ENCODE measurements around the gene EVC2.
A peak's percentile ranks its signal among the peaks of the same experiment; 100 is the strongest.

EVC2 gene

DNA sequence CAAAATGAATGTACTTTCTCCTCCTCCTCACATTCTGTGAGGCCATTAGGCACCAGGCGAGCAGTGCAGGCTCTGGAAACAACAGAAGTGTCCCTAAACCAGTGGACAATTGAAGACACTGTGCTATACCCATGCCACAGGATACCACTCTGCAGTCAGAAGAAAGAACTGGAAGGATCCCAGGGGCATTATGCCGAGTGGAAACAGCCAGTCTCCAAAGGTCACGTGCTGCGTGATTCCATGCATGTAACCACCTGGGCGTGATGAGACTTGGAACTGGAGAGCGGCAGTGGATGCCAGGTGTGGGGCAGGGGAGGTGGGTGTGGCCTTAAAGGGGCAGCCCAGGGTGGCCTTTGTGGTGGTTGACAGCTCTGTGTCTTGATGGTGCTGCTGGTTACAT is 139.4 kb downstream of the EVC2 start:
- no peak overlapping the region for H3K4ac ChIP-seq (ENCODE audit: low read length)
- no peak overlapping the region for H4K91ac ChIP-seq (ENCODE audit: low read depth, low read length, poor library complexity)
- H3K27me3 ChIP-seq (ENCODE audit: control insufficient read depth in 3 of 3, insufficient read depth in 3 of 3, low read depth in 1 of 3, low read length in 3 of 3), result no peaks in the 10 kb centered on the region
- no peak overlapping the region for H3K4me3 ChIP-seq (ENCODE audit: low read length in 2 of 2)
- peaks cover 0 to 10% of the 10 kb centered on the region in 2 donors for H3K36me3 ChIP-seq (replicated peaks in 1 of 2; ENCODE audit: control insufficient read depth in 2 of 2, insufficient read depth in 2 of 2, low read length in 2 of 2)
- no peaks in the 10 kb centered on the region for H3K79me1 ChIP-seq (ENCODE audit: low read depth, low read length)
- no peak overlapping the region for H3K27ac ChIP-seq (replicated peaks; ENCODE audit: low read length)
- no peak overlapping the region for H2BK15ac ChIP-seq (ENCODE audit: low read length)
- DNase-seq (ENCODE audit: low spot score), result no peak
- no peak overlapping the region for H2AK5ac ChIP-seq (ENCODE audit: low read depth, low read length)
- H3K18ac ChIP-seq (ENCODE audit: low read length), result no peak overlapping the region
- H2BK12ac ChIP-seq (ENCODE audit: low read length), result no peak overlapping the region
- no peak overlapping the region for H2BK5ac ChIP-seq (ENCODE audit: low read length)
- WGBS, 2 donors (ENCODE audit: extremely low coverage in 2 of 2, insufficient read length in 2 of 2, insufficient replicate concordance in 1 of 2), result no CpG with 5 or more reads among the region's 6 CpGs
- no peaks in the 10 kb centered on the region for H3K9me3 ChIP-seq (replicated peaks in 1 of 2; ENCODE audit: control insufficient read depth in 2 of 2, insufficient read depth in 1 of 2, low read depth in 1 of 2, low read length in 2 of 2)
- H3K4me1 ChIP-seq (ENCODE audit: control insufficient read depth in 2 of 2, insufficient read depth in 1 of 2, low read depth in 1 of 2, low read length in 2 of 2), result peaks cover 0 to 4% of the 10 kb centered on the region in 2 donors
- no peak overlapping the region for H3K9ac ChIP-seq (ENCODE audit: low read depth, low read length, poor library complexity)
- no peak overlapping the region for H3K14ac ChIP-seq (ENCODE audit: low read length)
- no peak overlapping the region for H2AFZ ChIP-seq (ENCODE audit: low read length)
- H3K23ac ChIP-seq (ENCODE audit: low read depth, low read length, poor library complexity), result no peak overlapping the region
- H2BK120ac ChIP-seq (ENCODE audit: low read depth, low read length), result no peak overlapping the region
- H4K8ac ChIP-seq (ENCODE audit: low read depth, low read length), result no peak overlapping the region
- H3K4me2 ChIP-seq (ENCODE audit: insufficient read depth, low read length, poor library complexity, severe bottlenecking), result no peak overlapping the region

DNA sequence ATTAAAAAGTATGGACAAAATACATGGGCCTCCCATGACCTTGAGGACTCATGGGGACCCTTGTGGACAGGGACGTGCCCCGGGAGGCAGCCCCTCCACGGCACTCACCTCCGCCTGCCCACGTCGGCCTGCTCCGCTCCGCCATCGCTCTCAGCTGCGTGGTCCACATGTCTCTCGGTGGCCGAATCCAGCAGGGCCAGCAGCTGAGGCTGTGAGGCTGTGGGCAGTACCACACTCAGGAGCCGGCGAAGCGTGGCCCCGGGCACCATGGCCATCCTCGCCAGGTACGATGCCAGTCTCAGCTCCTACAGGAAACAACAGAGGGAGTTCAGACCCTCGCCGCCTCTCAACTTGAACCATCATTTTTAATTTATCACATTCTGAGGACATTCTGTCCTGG is 140.0 kb downstream of the EVC2 start:
- Histone ChIP-seq H4K8ac (ENCODE audit: low read depth, low read length) (no peak overlapping the region), H3K79me1 (ENCODE audit: low read depth, low read length) (no peaks in the 10 kb centered on the region), H3K23ac (ENCODE audit: low read depth, low read length, poor library complexity) (peak overlapping the region; percentile 61), H3K4me2 (ENCODE audit: insufficient read depth, low read length, poor library complexity, severe bottlenecking) (no peak overlapping the region), H3K36me3 (replicated peaks in 1 of 2; ENCODE audit: control insufficient read depth in 2 of 2, insufficient read depth in 2 of 2, low read length in 2 of 2) (peaks cover 0 to 6% of the 10 kb centered on the region in 2 donors), H3K9me3 (replicated peaks in 1 of 2; ENCODE audit: control insufficient read depth in 2 of 2, insufficient read depth in 1 of 2, low read depth in 1 of 2, low read length in 2 of 2) (no peaks in the 10 kb centered on the region), H2AK5ac (ENCODE audit: low read depth, low read length) (no peak overlapping the region), H3K4me3 (ENCODE audit: low read length in 2 of 2) (no peak overlapping the region), H2BK15ac (ENCODE audit: low read length) (no peak overlapping the region), H3K27ac (replicated peaks; ENCODE audit: low read length) (no peak overlapping the region), H3K27me3 (ENCODE audit: control insufficient read depth in 3 of 3, insufficient read depth in 3 of 3, low read depth in 1 of 3, low read length in 3 of 3) (no peaks in the 10 kb centered on the region), H4K91ac (ENCODE audit: low read depth, low read length, poor library complexity) (no peak overlapping the region), H2BK12ac (ENCODE audit: low read length) (no peak overlapping the region), H2AFZ (ENCODE audit: low read length) (no peak overlapping the region), H3K9ac (ENCODE audit: low read depth, low read length, poor library complexity) (no peak overlapping the region), H3K4me1 (ENCODE audit: control insufficient read depth in 2 of 2, insufficient read depth in 1 of 2, low read depth in 1 of 2, low read length in 2 of 2) (peaks cover 0 to 4% of the 10 kb centered on the region in 2 donors), H3K4ac (ENCODE audit: low read length) (no peak overlapping the region), H3K18ac (ENCODE audit: low read length) (no peak overlapping the region), H3K14ac (ENCODE audit: low read length) (no peak overlapping the region), H2BK5ac (ENCODE audit: low read length) (no peak overlapping the region), H2BK120ac (ENCODE audit: low read depth, low read length) (no peak overlapping the region)
- no peak for DNase-seq (ENCODE audit: low spot score)
- WGBS, 2 donors (ENCODE audit: extremely low coverage in 2 of 2, insufficient read length in 2 of 2, insufficient replicate concordance in 1 of 2), result no CpG with 5 or more reads among the region's 20 CpGs

GRCh38 chr4:5566991-5567390 is 141.4 kb downstream of the EVC2 start:
- no peaks in the 10 kb centered on the region for H3K79me1 ChIP-seq (ENCODE audit: low read depth, low read length)
- H2AK5ac ChIP-seq (ENCODE audit: low read depth, low read length), result no peak overlapping the region
- WGBS, 2 donors (ENCODE audit: extremely low coverage in 2 of 2, insufficient read length in 2 of 2, insufficient replicate concordance in 1 of 2), result no CpG with 5 or more reads among the region's 7 CpGs
- no peak overlapping the region for H3K18ac ChIP-seq (ENCODE audit: low read length)
- no peak overlapping the region for H2AFZ ChIP-seq (ENCODE audit: low read length)
- DNase-seq (ENCODE audit: low spot score), result no peak
- H3K14ac ChIP-seq (ENCODE audit: low read length), result no peak overlapping the region
- H3K4me2 ChIP-seq (ENCODE audit: insufficient read depth, low read length, poor library complexity, severe bottlenecking), result no peak overlapping the region
- no peak overlapping the region for H2BK120ac ChIP-seq (ENCODE audit: low read depth, low read length)
- no peak overlapping the region for H4K91ac ChIP-seq (ENCODE audit: low read depth, low read length, poor library complexity)
- H3K4me1 ChIP-seq (ENCODE audit: control insufficient read depth in 2 of 2, insufficient read depth in 1 of 2, low read depth in 1 of 2, low read length in 2 of 2), result no peaks in the 10 kb centered on the region
- no peak overlapping the region for H3K9ac ChIP-seq (ENCODE audit: low read depth, low read length, poor library complexity)
- H3K27ac ChIP-seq (replicated peaks; ENCODE audit: low read length), result no peak overlapping the region
- H3K36me3 ChIP-seq (replicated peaks in 1 of 2; ENCODE audit: control insufficient read depth in 2 of 2, insufficient read depth in 2 of 2, low read length in 2 of 2), result peaks cover 0 to 6% of the 10 kb centered on the region in 2 donors
- H3K9me3 ChIP-seq (replicated peaks in 1 of 2; ENCODE audit: control insufficient read depth in 2 of 2, insufficient read depth in 1 of 2, low read depth in 1 of 2, low read length in 2 of 2), result no peaks in the 10 kb centered on the region
- no peak overlapping the region for H2BK5ac ChIP-seq (ENCODE audit: low read length)
- H3K4me3 ChIP-seq (ENCODE audit: low read length in 2 of 2), result no peak overlapping the region
- H3K27me3 ChIP-seq (ENCODE audit: control insufficient read depth in 3 of 3, insufficient read depth in 3 of 3, low read depth in 1 of 3, low read length in 3 of 3), result no peaks in the 10 kb centered on the region
- H4K8ac ChIP-seq (ENCODE audit: low read depth, low read length), result no peak overlapping the region
- no peak overlapping the region for H2BK12ac ChIP-seq (ENCODE audit: low read length)
- H3K4ac ChIP-seq (ENCODE audit: low read length), result no peak overlapping the region
- no peak overlapping the region for H3K23ac ChIP-seq (ENCODE audit: low read depth, low read length, poor library complexity)
- no peak overlapping the region for H2BK15ac ChIP-seq (ENCODE audit: low read length)

DNA sequence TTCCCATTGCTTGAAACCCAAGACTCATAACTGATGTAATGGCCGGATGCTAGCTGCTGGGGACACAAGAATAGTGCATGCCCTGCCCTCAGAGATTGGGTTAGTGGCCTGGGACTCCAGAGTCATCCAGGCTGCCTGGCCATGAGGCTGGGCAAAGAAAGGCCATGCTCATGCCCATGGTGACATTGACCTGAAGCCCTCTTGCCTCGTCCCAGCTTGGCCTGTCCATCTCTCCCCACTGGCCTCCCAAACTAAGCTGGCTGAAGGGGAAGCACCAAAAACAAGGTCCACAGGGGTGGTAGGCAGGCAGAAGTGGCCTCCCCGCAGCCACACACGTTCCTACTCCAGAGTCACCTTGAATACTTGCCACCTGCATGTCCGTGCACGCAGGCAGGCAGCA is 141.8 kb downstream of the EVC2 start:
- no peak overlapping the region for H2BK120ac ChIP-seq (ENCODE audit: low read depth, low read length)
- H4K91ac ChIP-seq (ENCODE audit: low read depth, low read length, poor library complexity), result no peak overlapping the region
- no peak overlapping the region for H3K23ac ChIP-seq (ENCODE audit: low read depth, low read length, poor library complexity)
- H3K9me3 ChIP-seq (replicated peaks in 1 of 2; ENCODE audit: control insufficient read depth in 2 of 2, insufficient read depth in 1 of 2, low read depth in 1 of 2, low read length in 2 of 2), result no peaks in the 10 kb centered on the region
- H2BK12ac ChIP-seq (ENCODE audit: low read length), result peak overlapping the region; percentile 42
- H2AK5ac ChIP-seq (ENCODE audit: low read depth, low read length), result no peak overlapping the region
- H3K14ac ChIP-seq (ENCODE audit: low read length), result no peak overlapping the region
- no peaks in the 10 kb centered on the region for H3K79me1 ChIP-seq (ENCODE audit: low read depth, low read length)
- no peak overlapping the region for H3K4me2 ChIP-seq (ENCODE audit: insufficient read depth, low read length, poor library complexity, severe bottlenecking)
- H3K36me3 ChIP-seq (replicated peaks in 1 of 2; ENCODE audit: control insufficient read depth in 2 of 2, insufficient read depth in 2 of 2, low read length in 2 of 2), result peaks cover 0 to 8% of the 10 kb centered on the region in 2 donors
- no peak overlapping the region for H4K8ac ChIP-seq (ENCODE audit: low read depth, low read length)
- H2AFZ ChIP-seq (ENCODE audit: low read length), result no peak overlapping the region
- no peak overlapping the region for H2BK15ac ChIP-seq (ENCODE audit: low read length)
- H3K18ac ChIP-seq (ENCODE audit: low read length), result no peak overlapping the region
- H3K4ac ChIP-seq (ENCODE audit: low read length), result no peak overlapping the region
- H2BK5ac ChIP-seq (ENCODE audit: low read length), result no peak overlapping the region
- no peak for DNase-seq (ENCODE audit: low spot score)
- H3K9ac ChIP-seq (ENCODE audit: low read depth, low read length, poor library complexity), result no peak overlapping the region
- no CpG with 5 or more reads among the region's 6 CpGs for WGBS, 2 donors (ENCODE audit: extremely low coverage in 2 of 2, insufficient read length in 2 of 2, insufficient replicate concordance in 1 of 2)
- no peak overlapping the region for H3K27ac ChIP-seq (replicated peaks; ENCODE audit: low read length)
- H3K4me3 ChIP-seq (ENCODE audit: low read length in 2 of 2), result peak overlapping the region in 1 of 2 donors; percentile 38
- H3K27me3 ChIP-seq (ENCODE audit: control insufficient read depth in 3 of 3, insufficient read depth in 3 of 3, low read depth in 1 of 3, low read length in 3 of 3), result no peaks in the 10 kb centered on the region
- H3K4me1 ChIP-seq (ENCODE audit: control insufficient read depth in 2 of 2, insufficient read depth in 1 of 2, low read depth in 1 of 2, low read length in 2 of 2), result no peaks in the 10 kb centered on the region

Data from neuronal stem cell (in vitro differentiated cells).